ENCODE measurements around the gene BPIFA1. TPM values are rescaled to one million over a fixed set of nuclear protein-coding genes. Genes with fewer than 3 reads are reported as not detected.

The BPIFA1 gene
- total RNA-seq, 1 experiment from 2014 or later: not detected

DNA sequence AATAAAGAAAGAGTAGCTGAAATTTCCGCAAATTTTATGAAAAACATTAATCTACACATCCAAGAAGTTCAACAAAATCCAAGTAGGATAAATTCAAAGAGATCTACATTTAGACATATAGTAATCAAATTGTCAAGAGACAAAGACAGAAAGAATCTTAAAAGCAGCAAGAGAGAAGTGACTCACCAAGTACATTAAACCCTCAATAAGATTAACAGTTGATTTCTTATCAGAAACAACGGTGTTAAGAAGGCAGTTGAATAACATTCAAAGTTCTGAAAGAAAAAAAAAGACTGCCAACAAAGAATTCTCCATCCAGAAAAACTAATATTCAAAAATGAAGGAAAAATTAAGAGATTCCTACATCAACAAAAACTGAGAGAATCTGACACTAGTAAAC is 19.2 kb downstream of the BPIFA1 start:
- ATAC-seq (no peak), DNase-seq (no peak)
- no TSS peak for BruUV-seq (replicated peaks)
- H3K27ac ChIP-seq (ENCODE audit: low read length): no peak overlapping the region
- H2AFZ ChIP-seq (ENCODE audit: low read length): no peak overlapping the region
- intact Hi-C loops (cut with micrococcal nuclease): no loop called here
- H3K9me3 ChIP-seq (ENCODE audit: low read length): no peaks in the 10 kb centered on the region
- H3K9ac ChIP-seq (ENCODE audit: low read length): no peak overlapping the region
- peaks cover 32% of the 10 kb centered on the region for H3K27me3 ChIP-seq (ENCODE audit: low read length)
- H3K79me2 ChIP-seq (ENCODE audit: low read length): no peaks in the 10 kb centered on the region
- no peaks in the 10 kb centered on the region for H3K4me1 ChIP-seq (ENCODE audit: insufficient read depth, low read length)
- POLR2A ChIA-PET (ENCODE audit: unreplicated experiment): no interaction called here
- CTCF ChIA-PET: no interaction called here
- no peaks in the 10 kb centered on the region for H3K9me2 ChIP-seq (replicated peaks; ENCODE audit: low read length)
- H3K4me2 ChIP-seq (ENCODE audit: low read length): no peak overlapping the region
- TF ChIP-seq EZH2phosphoT487 (IDR thresholded peaks at IDR 0.05; ENCODE audit: borderline replicate concordance, low read length) (no peak), EZH2 (IDR thresholded peaks at IDR 0.05; ENCODE audit: low read length, unreplicated experiment) (no peak)
- TF ChIP-seq, protein P1, sequence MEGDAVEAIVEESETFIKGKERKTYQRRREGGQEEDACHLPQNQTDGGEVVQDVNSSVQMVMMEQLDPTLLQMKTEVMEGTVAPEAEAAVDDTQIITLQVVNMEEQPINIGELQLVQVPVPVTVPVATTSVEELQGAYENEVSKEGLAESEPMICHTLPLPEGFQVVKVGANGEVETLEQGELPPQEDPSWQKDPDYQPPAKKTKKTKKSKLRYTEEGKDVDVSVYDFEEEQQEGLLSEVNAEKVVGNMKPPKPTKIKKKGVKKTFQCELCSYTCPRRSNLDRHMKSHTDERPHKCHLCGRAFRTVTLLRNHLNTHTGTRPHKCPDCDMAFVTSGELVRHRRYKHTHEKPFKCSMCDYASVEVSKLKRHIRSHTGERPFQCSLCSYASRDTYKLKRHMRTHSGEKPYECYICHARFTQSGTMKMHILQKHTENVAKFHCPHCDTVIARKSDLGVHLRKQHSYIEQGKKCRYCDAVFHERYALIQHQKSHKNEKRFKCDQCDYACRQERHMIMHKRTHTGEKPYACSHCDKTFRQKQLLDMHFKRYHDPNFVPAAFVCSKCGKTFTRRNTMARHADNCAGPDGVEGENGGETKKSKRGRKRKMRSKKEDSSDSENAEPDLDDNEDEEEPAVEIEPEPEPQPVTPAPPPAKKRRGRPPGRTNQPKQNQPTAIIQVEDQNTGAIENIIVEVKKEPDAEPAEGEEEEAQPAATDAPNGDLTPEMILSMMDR (conservative IDR thresholded peaks at IDR 0.05; ENCODE audit: low read depth, low read length): no peak
- no peaks in the 10 kb centered on the region for H4K20me1 ChIP-seq (ENCODE audit: low read length)
- no peaks in the 10 kb centered on the region for H3F3A ChIP-seq (ENCODE audit: low read length, unreplicated experiment)
- H3K4me3 ChIP-seq (ENCODE audit: low read length): no peak overlapping the region
- H3K36me3 ChIP-seq (ENCODE audit: low read depth, low read length): no peaks in the 10 kb centered on the region

DNA sequence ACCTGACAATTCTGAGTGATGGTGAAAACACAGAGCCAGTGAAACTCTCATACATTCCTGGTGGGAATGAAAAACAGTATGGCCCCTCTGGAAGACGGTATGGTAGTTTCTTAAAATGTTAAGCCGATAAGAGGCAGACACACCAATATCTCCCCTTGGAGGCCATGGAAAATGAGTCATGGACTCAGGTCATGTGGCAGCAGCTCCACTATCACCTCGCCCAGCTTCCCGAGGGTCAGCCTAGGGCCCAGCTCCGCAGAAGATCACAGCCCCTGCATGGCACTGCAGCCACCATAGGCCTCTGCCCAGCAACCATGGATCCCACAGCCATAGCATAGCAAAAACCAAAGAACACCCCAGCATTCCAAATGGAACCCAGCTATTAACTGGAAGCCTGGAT is 21.4 kb downstream of the BPIFA1 start:
- H3K4me3 ChIP-seq (ENCODE audit: low read length): no peak overlapping the region
- ATAC-seq: no peak
- no peaks in the 10 kb centered on the region for H3K9me2 ChIP-seq (replicated peaks; ENCODE audit: low read length)
- H3K4me2 ChIP-seq (ENCODE audit: low read length): no peak overlapping the region
- H3K79me2 ChIP-seq (ENCODE audit: low read length): no peaks in the 10 kb centered on the region
- H4K20me1 ChIP-seq (ENCODE audit: low read length): no peaks in the 10 kb centered on the region
- BruUV-seq (replicated peaks): no TSS peak
- H3K27ac ChIP-seq (ENCODE audit: low read length): no peak overlapping the region
- CTCF ChIA-PET: no interaction called here
- no peak overlapping the region for H3K9ac ChIP-seq (ENCODE audit: low read length)
- no peak for DNase-seq
- H2AFZ ChIP-seq (ENCODE audit: low read length): no peak overlapping the region
- H3F3A ChIP-seq (ENCODE audit: low read length, unreplicated experiment): no peaks in the 10 kb centered on the region
- H3K27me3 ChIP-seq (ENCODE audit: low read length): peaks cover 42% of the 10 kb centered on the region
- H3K9me3 ChIP-seq (ENCODE audit: low read length): no peaks in the 10 kb centered on the region
- H3K4me1 ChIP-seq (ENCODE audit: insufficient read depth, low read length): peaks cover 5% of the 10 kb centered on the region; the same call in 1 of the 2 replicates
- H3K36me3 ChIP-seq (ENCODE audit: low read depth, low read length): no peaks in the 10 kb centered on the region
- TF ChIP-seq, protein P1 (conservative IDR thresholded peaks at IDR 0.05; ENCODE audit: low read depth, low read length): no peak
- no peak for TF ChIP-seq EZH2 (IDR thresholded peaks at IDR 0.05; ENCODE audit: low read length, unreplicated experiment)
- TF ChIP-seq EZH2phosphoT487 (IDR thresholded peaks at IDR 0.05; ENCODE audit: borderline replicate concordance, low read length): no peak
- POLR2A ChIA-PET (ENCODE audit: unreplicated experiment): no interaction called here
- intact Hi-C loops (cut with micrococcal nuclease): no loop called here

DNA sequence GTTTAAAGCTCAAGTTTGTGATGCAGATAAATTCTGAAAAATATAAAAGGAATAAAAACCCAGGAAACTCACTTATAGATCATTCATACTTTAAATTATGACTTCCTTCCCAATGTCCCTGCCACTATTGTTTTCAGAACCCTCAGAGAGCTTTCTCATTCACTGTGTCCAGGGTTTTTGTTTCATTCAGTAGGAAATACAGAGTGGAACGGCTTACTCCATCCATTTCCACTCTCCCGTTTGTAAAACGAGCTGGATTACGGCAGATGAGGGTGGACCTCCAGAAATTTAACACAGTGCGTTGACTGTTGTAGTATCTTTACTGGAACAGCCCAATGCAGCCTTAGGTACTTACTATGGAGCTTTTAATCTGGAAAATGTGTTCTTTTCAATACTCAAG is 23.6 kb downstream of the BPIFA1 start:
- ChIA-PET POLR2A (ENCODE audit: unreplicated experiment) (no interaction called here), CTCF (no interaction called here)
- H3K9ac ChIP-seq (ENCODE audit: low read length): no peak overlapping the region
- H3K27me3 ChIP-seq (ENCODE audit: low read length): peaks cover 47% of the 10 kb centered on the region
- no peaks in the 10 kb centered on the region for H3F3A ChIP-seq (ENCODE audit: low read length, unreplicated experiment)
- intact Hi-C loops (cut with micrococcal nuclease): no loop called here
- H3K4me1 ChIP-seq (ENCODE audit: insufficient read depth, low read length): peaks cover 6% of the 10 kb centered on the region; the same call in 1 of the 2 replicates
- BruUV-seq (replicated peaks): no TSS peak
- H2AFZ ChIP-seq (ENCODE audit: low read length): no peak overlapping the region
- H4K20me1 ChIP-seq (ENCODE audit: low read length): no peaks in the 10 kb centered on the region
- H3K9me3 ChIP-seq (ENCODE audit: low read length): no peaks in the 10 kb centered on the region
- no peaks in the 10 kb centered on the region for H3K79me2 ChIP-seq (ENCODE audit: low read length)
- no peak overlapping the region for H3K4me2 ChIP-seq (ENCODE audit: low read length)
- no peaks in the 10 kb centered on the region for H3K9me2 ChIP-seq (replicated peaks; ENCODE audit: low read length)
- H3K27ac ChIP-seq (ENCODE audit: low read length): no peak overlapping the region
- no peak for DNase-seq
- H3K36me3 ChIP-seq (ENCODE audit: low read depth, low read length): no peaks in the 10 kb centered on the region
- TF ChIP-seq EZH2 (IDR thresholded peaks at IDR 0.05; ENCODE audit: low read length, unreplicated experiment) (no peak), EZH2phosphoT487 (IDR thresholded peaks at IDR 0.05; ENCODE audit: borderline replicate concordance, low read length) (no peak)
- TF ChIP-seq, protein P1 (conservative IDR thresholded peaks at IDR 0.05; ENCODE audit: low read depth, low read length): no peak
- ATAC-seq: no peak
- no peak overlapping the region for H3K4me3 ChIP-seq (ENCODE audit: low read length)

Data from PC-3 (cell line).